Left hindlimb (tissue), 1 donor: Measurements from ENCODE around the gene AKR7A2.
"Not testable (repeated sequence)": the region's sequence is repeated elsewhere in the genome, so short reads cannot be mapped to it uniquely, and the experiment has no call there.

Source experiments
- DNase-seq: peaks from one replicate; pipeline ENCODE4 v3.0.0-alpha.2; 2018

Gene AKR7A2

DNA sequence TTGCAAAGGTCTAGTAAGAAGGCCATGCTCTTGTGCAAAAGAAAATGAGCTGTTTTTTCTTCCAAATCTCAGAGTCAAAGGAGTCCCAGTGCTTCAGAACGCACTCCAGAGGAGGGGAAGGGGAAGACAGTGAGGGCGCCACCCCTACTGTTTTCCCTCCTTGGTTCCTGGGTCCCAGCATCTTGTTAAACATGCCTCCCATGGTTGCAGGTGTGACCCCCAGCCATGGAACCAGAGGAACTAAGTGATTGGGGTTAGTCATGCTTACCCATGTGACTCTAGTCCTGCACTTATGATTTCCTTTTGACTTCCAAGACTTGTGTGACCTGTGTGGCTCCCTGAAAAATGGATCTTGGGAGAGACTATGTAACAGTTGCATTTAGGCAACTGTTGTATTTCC lies 17.3 kb downstream of the AKR7A2 start:
- DNase-seq: no peak

DNA sequence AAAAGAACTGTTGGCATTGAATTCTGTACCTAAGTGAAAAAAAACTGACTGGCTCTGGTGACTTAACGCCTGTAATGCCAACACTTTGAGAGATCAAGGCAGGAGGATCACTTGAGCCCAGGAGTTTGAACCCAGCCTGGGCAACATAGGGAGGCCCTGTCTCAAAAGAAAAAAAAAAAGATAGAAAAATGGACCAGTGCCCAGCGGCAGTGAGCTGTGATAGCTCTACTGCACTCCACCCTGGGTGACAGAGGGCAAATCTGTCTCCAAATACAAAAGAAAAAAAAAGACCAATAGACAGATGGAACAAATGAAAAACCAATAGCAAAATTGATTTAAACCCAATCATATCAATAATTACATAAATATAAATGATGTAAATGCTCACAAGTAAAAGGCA lies 22.7 kb downstream of the AKR7A2 start:
- no peak for DNase-seq

DNA sequence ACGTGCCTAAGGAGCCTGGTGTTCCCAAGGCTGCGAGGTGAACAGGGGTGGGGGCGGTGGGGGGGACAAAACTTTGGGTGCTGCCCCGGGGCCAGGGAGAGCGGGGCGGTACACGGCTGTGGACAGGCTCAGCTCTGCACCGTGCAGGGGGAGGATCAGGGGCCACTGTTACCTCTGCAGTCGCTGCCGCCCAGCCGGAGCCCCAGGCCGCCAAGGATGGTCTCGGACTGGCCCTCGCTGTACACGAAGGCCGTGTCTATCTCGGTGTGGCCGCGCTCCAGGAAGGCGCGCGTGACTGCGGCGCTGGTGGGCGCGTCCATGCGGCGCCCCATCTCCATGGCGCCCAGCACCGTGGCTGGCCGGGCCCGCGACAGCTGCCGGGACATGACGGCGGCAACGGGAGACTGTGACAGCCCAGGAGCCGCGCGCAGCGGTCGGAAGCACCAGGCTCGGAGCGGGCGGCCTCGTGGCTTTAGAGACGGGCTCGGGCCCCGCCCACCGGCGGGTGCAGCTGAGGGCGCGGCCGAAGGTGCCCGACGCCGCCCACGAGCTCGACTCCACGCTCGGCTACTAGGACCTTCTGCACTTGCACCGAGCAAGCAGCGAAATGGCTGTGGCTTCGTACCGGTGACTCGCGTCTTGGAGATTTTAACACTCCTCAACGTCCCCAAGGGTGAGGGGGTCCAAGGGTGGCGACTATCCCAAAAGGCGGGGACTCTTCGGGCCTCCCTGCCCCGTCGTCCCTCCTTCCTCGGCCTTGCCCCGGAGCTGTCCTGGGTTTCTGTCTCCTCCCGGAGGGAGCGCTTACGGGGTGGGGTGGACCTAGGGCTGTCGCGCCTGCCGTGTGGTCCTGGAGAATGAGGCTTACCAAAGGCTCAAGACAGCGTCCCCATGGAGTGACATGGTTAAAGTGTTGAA lies 23.4 kb downstream of the AKR7A2 start, which contains the start of gene AKR7A3:
TSS of gene AKR7A3 (minus strand) at position 447 of the 918 bp plus-strand sequence. CDS start at position 386, 61 bp downstream.
- DNase-seq: not testable (repeated sequence)

DNA sequence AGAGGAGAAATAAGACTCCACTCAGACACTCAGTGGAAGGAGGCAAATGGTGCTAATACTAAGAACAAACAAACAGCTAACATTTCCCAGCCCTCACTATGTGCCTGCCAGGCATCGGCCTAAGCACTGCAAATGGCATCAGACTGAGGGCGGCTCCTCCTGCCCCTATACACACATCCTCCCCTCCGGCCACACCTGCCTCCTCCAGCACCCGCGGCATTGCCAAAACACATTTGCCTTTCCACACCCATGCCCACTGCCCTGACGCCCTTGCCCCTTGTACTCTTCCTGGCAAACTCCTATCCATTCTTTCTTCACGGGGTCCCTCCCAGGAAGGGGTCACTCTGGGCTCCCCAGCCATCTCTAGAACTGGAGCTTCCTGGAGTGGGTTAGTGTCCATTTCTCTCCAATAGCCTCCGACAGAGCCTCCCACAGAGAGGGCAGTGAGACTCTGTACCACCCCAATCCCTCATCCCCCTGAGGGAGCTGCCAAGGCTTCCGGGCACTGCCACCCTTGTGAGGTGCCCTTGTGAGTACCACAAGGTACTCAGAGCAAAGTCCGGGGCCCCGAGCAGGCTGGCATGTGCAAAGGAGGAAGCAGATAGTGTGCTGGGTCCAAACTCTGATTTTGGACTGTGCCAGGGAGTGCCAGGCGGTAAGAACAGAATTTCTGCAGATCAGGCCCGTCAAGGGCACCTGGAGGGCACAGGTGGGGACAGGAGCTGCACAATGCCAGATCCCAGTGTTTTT lies 24.3 kb downstream of the AKR7A2 start:
- DNase-seq: no peak

DNA sequence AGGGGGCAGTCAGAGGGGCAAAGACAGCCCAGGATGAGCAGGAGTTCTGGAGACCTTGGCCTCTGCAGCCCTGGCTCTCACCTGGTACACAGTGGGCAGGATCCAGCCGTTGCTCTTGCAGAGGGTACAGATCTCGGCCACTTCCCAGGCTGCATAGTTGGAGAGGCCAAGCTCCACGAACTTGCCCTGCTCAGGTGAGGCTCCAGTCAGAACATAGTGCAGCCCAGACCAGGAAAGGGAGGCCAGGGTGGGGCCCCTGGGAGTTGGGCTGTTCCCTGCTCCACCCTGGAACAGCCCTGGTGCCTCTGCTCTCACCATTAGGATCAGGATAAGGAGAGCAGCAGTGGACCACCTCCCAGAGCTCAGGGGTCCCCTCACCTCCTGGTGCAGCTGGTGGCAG lies 26.1 kb downstream of the AKR7A2 start:
- DNase-seq: not testable (repeated sequence)

DNA sequence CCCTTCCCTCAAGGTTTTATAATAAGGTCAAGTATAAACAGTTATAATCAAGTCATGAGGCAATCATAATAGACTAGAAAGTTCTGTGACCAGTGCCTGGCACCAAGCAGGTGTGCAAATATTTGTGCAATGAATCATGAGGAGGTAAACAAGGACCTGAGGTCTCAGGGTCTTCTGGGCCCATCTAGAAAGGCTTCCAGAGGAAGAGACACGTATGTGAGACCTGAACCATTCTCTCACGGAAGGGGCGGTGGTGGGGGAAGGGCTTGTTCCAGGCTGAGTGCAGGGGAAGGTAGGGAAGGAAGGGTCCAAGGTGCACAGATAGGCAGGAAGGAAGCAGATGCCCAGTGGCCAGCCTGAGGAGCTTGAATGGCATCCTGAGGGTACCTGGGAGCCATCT lies 26.6 kb downstream of the AKR7A2 start:
- DNase-seq: not testable (repeated sequence)

DNA sequence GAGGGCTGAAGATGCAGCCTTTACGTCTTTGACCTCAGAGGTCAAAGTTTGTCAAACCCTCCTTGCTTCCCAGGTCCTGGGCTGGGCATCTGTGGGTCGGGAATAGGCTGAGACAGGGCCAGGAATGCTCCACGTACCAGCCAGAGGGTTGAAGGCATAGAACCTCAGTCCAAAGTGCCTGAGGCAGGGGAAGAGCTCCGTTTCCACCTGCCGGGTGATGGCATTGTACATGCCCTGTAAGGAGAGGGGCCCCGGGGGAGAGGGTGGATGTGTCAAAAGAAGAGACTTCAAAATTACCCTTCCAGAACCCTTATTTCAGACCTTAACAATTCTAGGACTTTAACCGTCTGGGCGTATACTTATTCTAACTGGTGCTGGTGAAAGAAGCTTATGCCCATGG lies 27.1 kb downstream of the AKR7A2 start:
- DNase-seq: no peak

DNA sequence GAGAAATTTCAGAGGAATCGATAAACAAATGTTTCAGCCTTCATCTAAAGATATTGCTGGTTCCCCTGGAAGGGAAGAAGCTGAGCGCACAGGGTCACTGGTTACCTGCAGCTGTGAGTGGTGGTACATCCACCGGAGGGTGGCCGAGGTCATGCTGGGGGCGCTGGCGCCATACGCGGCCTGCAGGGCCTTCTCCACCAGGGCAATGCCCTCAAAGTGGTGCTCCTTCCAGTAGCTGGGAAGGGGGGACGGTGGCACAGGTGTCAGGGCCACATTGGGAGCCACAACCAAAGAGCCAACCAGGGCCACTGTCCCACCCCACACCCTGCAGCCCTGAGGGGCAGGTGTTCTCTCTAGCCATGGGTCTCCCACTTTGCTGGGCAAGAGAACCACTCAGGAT lies 28.1 kb downstream of the AKR7A2 start:
- no peak for DNase-seq

DNA sequence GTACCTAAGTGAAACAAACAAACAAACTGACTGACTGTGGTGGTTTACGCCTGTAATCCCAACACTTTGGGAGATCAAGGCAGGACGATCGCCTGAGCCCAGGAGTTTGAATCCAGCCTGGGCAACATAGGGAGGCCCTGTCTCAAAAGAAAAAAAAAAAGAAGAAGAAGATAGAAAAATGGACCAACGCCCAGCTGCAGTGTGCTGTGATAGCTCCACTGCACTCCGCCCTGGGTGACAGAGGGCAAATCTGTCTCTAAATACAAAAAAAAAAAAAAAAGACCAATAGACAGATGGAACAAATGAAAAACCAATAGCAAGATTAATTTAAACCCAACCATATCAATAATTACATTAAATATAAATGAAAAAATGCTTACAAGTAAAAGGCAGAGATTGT lies 37.3 kb downstream of the AKR7A2 start:
- DNase-seq: no peak

DNA sequence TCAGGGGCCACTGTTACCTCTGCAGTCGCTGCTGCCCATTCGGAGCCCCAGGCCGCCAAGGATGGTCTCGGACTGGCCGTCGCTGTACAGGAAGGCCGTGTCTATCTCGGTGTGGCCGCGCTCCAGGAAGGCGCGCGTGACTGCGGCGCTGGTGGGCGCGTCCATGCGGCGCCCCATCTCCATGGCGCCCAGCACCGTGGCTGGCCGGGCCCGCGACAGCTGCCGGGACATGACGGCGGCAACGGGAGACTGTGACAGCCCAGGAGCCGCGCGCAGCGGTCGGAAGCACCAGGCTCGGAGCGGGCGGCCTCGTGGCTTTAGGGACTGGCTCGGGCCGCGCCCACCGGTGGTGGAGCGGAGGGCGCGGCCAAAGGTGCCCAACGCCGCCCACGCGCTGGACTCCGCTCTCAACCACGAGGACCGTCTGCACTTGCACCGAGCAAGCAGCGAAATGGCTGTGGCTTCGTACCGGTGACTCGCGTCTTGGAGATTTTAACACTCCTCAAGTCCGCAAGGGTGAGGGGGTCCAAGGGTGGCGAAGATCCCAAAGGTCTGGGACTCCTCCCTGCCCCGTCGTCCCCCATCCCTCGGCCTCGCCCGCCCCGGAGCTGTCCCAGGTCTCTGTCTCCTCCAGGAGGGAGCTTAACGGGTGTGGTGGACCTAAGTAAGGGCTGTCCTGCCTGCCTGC lies 38.0 kb downstream of the AKR7A2 start:
- DNase-seq: not testable (repeated sequence)

DNA sequence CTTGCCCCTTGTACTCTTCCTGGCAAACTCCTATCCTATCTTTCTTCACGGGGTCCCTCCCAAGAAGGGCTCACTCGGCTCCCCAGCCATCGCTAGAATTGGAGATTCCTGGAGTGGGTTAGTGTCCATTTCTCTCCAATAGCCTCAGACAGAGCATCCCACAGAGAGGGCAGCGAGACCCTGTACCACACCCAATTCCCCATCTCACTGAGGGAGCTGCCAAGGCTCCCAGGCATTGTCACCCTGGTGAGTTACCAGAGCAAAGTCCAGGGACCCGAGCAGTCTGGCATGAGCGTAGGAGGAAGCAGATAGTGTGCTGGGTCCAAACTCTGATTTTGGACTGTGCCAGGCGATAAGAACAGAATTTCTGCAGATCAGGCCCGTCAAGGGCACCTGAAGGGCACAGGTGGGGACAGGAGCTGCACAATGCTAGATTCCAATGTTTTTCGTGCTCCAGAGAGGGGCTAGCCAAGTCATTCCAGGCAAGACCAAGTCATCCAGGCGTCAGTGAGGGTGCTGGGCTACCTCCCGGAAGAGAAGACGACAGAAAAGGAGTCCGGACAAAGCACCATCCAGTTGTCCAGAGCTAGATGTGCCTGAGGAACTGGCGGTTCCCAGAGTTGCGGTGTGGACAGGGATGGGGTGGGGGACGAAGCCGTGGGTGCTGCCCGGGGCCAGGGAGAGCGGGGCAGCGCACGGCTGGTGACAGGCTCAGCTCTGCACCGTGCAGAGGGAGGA lies 38.7 kb downstream of the AKR7A2 start:
- no peak for DNase-seq

DNA sequence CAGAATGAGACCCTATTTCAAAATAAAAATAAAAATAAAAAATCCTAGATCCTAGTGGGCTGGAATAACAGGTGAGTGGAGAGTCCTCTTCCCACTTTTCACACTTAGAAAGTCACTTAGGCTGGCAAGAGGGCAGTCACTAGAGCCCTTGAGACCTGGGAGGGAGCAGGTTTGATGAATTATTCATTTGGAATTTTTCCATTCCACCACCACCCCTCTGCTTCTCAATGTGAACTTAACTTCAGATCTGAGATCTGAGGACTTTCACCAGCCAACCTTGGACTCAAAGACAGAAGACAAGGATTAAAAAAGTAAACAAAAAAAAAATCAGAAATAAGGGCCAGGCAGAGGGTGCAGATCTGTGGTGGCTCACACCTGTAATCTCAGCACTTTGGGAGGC lies 39.9 kb downstream of the AKR7A2 start:
- DNase-seq: no peak

DNA sequence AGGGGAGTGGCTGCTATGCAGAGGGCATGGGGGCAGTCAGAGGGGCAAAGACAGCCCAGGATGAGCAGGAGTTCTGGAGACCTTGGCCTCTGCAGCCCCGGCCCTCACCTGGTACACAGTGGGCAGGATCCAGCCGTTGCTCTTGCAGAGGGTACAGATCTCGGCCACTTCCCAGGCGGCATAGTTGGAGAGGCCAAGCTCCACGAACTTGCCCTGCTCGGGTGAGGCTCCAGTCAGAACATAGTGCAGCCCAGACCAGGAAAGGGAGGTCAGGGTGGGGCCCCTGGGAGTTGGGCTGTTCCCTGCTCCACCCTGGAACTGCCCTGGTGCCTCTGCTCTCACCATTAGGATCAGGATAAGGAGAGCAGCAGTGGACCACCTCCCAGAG lies 41.6 kb downstream of the AKR7A2 start:
- DNase-seq: not testable (repeated sequence)

DNA sequence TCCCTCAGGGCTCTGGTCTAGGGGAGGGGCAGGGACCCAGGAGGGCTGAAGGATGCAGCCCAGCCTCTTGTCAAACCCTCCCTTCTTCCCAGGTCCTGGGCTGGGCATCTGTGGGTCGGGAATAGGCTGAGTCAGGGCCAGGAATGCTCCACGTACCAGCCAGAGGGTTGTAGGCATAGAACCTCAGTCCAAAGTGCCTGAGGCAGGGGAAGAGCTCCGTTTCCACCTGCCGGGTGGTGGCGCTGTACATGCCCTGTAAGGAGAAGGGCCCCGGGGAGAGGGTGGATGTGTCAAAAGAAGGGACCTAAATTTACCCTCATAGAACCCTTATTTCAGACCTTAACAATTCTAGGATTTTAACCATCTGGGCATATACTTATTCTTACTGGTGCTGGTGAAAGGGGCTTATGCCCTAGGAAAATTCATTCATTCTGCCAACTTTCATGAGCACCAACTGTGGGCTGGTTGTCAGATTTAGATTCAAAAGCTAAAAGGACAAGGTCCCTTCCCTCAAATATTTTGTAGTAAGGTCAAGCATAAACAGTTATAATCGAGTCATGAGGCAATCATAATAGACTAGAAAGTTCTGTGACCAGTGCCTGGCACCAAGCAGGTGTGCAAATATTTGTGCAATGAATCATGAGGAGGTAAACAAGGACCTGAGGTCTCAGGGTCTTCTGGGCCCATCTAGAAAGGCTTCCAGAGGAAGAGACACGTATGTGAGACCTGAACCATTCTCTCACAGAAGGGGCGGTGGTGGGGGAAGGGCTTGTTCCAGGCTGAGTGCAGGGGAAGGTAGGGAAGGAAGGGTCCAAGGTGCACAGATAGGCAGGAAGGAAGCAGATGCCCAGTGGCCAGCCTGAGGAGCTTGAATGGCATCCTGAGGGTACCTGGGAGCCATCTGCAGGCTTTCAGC lies 42.3 kb downstream of the AKR7A2 start:
- not testable (repeated sequence) for DNase-seq

DNA sequence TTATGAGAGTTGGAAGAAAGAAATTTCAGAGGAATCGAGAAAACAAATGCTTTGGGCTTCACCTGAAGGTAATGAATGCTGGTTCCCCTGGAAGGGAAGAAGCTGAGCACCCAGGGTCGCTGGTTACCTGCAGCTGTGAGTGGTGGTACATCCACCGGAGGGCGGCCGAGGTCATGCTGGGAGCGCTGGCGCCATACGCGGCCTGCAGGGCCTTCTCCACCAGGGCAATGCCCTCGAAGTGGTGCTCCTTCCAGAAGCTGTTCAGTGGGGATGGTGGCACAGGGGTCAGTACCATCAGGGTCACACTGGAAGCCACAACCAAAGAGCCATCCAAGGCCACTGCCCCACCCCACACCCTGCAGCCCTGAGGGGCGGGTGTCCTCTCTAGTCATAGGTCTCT lies 43.5 kb downstream of the AKR7A2 start:
- no peak for DNase-seq

DNA sequence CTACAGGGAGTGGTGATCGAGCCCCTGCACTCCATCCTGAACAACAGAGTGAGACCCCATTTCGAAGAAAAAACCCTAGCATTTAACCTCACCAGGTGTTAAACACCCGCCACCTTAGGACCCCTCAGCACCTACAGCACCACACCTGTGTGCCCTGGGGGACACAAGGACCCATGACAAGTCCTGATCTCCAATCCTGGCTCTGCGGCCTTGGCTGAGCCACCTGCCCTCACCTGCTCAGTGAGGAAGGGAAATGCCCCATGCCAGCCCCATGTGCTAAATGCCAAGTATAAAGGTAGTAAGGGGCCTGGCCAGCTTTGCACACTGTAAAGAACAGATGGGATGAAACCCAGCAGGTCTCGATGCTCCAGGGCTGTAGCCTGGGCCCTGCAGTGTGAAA lies 49.2 kb downstream of the AKR7A2 start:
- no peak for DNase-seq

DNA sequence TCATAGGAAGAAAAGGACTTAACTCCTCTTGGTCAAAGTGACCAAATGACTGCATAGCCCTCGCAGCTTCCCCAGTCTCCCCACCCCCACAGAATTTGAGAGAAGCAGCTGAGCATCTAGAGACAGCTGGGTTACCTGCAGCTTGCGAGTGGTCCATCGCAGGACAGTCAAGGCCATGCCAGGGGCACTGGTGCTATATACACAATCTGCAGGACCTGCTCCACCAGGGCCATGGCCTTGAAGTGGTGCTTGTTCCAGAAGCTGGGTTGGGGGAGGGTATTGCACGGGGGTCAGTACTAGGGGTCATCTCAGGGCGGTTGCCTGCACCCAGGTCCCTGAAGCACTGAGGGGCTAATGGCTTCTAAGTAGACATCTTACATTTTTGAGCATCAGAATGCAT lies 49.9 kb downstream of the AKR7A2 start:
- no peak for DNase-seq

DNA sequence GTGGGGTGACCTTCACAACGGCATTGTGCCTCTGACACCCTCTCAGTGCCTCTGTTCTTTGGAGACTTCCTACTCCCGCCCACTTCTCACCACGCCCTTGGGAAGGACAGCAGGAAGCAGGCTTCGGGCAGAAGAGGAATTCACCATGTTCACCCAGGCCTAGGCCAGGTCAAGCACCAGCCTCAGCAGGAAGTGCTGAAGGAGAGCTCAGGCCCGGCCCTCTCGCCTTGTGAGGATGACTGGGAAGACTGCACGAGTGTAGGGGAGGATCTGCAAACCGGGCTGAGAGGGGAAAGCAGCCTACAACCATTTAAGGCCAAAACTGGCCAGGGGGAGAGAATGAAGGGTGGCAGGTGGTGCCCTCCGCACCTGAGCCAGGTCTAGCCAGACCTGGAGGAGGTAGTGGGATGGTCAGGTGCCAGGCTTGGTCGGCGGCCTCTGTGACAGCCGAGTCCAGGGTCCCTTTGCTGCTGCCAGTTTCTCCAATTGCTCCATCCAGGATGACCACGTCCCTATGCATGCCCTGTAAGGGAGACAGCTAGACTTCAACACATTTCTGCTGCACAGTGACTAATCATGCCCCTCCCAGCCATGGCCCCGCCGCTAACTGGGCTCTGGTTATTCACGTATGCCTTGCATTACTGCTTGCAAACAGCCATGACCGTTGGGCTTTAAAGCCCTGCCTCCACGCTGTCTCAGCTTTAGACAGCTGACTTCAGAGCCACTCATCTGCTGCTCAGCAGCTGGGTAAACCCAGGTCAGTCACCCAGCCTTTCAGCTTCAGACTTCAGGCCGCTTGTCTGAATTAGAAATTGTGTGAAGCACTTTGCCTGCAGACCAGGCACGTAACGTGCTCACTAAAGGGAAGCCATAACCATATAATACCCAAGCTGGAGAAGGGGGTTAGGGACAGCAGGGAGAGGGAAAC lies 51.5 kb downstream of the AKR7A2 start:
- no peak for DNase-seq

DNA sequence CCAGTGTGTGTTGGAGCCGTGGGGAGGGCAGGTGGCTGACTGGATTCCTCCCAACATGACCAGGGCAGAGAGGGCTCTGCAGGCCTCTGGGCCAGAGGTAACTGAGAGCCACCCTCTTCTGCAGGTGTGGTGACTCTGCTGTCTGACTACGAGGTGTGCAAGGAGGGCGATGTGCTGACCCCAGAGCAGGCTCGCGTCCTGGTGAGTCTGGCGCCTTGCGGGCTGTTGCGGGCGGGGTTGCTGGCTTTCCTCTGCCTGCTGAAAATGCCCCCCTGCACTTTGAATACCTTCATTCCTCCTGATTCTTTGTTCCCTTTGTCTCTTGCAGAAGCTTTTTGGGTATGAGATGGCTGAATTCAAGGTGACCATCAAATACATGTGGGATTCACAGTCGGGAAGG lies 53.6 kb downstream of the AKR7A2 start:
- no peak for DNase-seq

DNA sequence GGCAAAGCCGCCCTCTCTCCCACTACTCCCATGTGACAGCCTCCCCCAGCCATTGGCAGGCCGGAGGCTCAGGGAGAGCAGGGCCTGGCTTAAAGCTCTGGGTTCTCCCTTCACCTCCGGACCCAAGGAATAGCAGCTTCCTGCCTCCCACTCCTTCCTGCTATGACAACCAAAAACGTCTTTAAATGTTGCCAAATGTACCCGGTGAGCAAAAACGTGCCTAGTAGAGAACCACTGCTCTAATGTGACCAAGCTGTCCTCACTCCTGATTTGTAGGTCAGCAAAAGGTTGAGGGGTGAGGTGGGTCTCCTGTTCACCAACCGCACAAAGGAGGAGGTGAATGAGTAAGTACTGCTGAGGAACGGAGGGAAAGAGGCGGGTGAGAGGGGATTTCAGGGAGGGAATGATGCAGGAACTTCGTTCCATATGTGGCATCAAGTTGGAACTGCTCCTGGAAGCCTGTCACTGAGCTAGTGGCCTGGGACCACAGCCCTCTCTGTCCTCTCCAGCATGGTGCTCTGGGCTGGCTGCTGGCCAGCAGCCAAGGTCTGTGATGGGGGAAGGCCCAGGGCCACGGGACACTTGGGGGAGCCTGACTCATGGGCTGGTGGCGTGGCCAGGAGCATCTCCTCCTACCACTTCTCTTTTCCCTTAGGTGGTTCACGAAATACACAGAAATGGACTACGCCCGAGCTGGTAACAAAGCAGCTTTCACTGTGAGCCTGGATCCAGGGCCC lies 54.6 kb downstream of the AKR7A2 start:
- DNase-seq: no peak
